Measurements from ENCODE around the gene ZBTB46. TPM values are rescaled to one million over a fixed set of nuclear protein-coding genes. Genes with fewer than 3 reads are reported as not detected.
"Not testable (repeated sequence)": the region's sequence is repeated elsewhere in the genome, so short reads cannot be mapped to it uniquely, and the experiment has no call there.

ZBTB46 gene
- polyA plus RNA-seq, 3 donors from 2014 or later = 0.16 to 0.32 (median 0.32) TPM

DNA sequence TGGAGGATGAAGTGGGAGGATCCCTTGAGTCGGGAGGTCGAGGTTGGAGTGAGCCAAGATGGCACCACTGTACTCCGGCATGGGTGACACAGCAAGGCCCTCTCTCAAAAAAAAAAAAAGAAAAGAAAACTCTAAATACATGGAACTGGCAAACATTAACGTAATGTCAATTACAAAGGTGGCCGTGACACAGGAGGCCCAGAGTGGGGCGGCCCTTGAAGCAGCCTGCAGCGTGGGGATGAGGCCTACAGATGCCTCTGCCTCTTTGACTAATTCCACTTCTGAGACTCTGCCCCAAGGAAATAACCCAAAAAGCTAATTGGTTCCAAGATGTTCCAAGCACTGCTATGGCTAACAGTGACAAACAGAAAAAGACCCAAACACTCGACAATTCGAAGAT lies 21.2 kb downstream of the ZBTB46 start:
- H3K27ac Mint-ChIP-seq = no peak overlapping the region
- no peaks in the 10 kb centered on the region for H3K4me1 Mint-ChIP-seq
- peaks cover 1 to 3% (median 2%) of the 10 kb centered on the region in 3 donors for H3K27me3 Mint-ChIP-seq (ENCODE audit: low read depth in 3 of 3)
- H3K36me3 Mint-ChIP-seq = no peaks in the 10 kb centered on the region
- DNase-seq = no peak
- H3K4me3 Mint-ChIP-seq = no peak overlapping the region
- no peaks in the 10 kb centered on the region for H3K9me3 Mint-ChIP-seq

DNA sequence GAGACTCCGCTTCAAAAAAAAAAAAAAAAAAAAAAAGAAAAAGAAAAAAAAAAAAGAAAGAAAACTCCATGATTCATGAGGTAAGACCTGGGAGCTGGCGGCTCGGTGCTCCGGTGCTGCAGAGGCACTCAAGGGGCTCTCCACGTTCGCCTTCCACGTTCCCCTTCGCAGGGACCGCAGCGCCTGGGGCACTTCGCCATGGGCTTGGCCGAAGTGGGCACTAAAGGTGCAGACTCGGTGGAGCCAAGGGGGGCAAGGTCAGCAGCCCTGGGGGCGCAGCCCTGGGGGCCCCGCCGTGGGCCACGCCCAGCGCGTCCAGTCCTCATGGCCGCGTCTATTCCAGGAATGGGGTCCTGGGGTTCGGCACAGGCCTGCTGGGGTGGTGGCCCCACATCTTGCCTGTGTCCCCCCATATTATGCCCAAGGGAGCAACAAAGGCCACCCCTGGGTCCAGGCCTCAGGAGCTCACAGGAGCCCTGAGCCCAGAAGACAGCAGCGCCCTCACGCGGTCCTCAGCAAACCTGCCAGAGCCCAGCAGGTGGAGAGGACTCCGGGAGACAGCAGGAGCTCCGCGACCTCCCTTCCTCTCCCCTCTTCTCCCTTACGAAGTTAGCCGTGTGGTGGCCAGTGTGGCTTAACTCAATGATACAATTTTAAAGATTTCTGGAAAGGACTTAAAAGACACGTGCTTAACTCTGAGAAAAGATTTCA lies 21.9 kb downstream of the ZBTB46 start:
- Mint-ChIP-seq H3K4me3 (no peak overlapping the region), H3K27ac (no peak overlapping the region), H3K4me1 (peaks cover 0 to 1% of the 10 kb centered on the region in 2 donors), H3K27me3 (ENCODE audit: low read depth in 3 of 3) (peaks cover 2 to 4% (median 3%) of the 10 kb centered on the region in 3 donors), H3K9me3 (no peaks in the 10 kb centered on the region), H3K36me3 (no peaks in the 10 kb centered on the region)
- no peak for DNase-seq

DNA sequence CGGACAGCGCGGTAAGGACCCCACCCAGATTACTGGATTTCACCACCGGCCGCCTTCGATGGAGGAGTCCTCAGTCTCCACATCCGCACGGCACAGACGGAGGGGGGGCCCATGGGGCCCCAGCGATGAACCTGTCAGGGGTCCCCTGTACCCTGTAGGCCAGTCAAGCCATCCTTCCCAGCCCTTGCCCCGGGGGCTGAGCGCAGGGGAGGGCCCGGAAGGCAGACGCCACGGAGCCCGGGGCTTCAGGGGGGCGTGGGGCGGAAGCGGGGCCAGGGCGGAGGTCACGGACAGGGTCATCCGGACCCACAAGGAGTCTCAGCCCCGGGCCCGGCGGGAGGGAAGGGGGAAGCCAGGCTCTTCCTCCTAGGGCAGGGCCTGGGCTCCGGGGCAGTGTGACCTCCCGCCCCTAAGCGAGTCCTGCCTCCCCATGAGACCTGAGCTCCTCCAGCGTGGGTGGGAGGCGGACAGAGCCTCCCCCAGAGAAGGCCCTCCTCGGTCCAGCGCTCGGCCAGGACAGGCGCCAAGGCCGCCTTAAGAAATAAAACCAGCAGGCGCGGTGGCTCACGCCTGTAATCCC lies 22.8 kb downstream of the ZBTB46 start:
- no peaks in the 10 kb centered on the region for H3K9me3 Mint-ChIP-seq
- H3K36me3 Mint-ChIP-seq = no peaks in the 10 kb centered on the region
- DNase-seq = no peak
- no peak overlapping the region for H3K27ac Mint-ChIP-seq
- H3K27me3 Mint-ChIP-seq (ENCODE audit: low read depth in 3 of 3) = peaks cover 2 to 4% (median 4%) of the 10 kb centered on the region in 3 donors
- H3K4me3 Mint-ChIP-seq = no peak overlapping the region
- H3K4me1 Mint-ChIP-seq = peaks cover 0 to 1% of the 10 kb centered on the region in 2 donors

DNA sequence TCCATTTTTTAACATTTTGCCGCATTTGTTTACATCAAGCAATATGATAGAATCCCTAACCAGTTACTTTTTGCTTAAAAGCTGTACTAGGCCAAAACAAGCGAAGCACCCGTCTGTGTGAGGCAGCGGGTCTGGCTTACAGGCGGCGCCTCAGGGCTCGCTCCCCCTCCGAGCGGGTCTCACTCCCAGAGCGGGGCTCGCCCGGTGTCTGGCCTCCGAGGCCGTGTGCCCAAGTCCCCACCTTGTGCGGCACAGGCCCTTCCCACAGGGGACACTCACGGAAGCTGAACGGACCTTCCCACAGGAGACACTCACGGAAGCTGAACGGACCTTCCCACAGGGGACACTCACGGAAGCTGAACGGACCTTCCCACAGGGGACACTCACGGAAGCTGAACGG lies 23.4 kb downstream of the ZBTB46 start:
- H3K27me3 Mint-ChIP-seq (ENCODE audit: low read depth in 3 of 3) = peaks cover 2 to 6% (median 5%) of the 10 kb centered on the region in 3 donors
- no peaks in the 10 kb centered on the region for H3K36me3 Mint-ChIP-seq
- no peak overlapping the region for H3K27ac Mint-ChIP-seq
- H3K9me3 Mint-ChIP-seq = no peaks in the 10 kb centered on the region
- DNase-seq = no peak
- no peak overlapping the region for H3K4me3 Mint-ChIP-seq
- peaks cover 0 to 1% of the 10 kb centered on the region in 2 donors for H3K4me1 Mint-ChIP-seq

DNA sequence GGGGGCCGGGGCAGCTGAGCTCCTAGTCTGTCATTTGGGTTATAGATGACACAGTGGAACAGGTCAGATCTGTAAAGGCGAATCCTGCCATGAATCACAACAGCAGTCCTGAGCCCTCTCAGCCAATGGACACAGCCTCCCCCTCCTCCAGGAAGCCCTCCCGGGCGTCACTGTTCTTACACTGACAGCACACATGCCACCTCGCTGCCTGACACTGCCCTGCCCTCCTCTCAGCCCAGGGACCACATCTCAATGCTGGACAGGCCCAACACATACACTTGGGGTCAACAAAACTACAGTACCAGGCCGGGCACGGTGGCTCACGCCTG lies 26.8 kb downstream of the ZBTB46 start:
- Mint-ChIP-seq H3K4me1 (peaks cover 0 to 1% of the 10 kb centered on the region in 2 donors), H3K4me3 (no peak overlapping the region), H3K36me3 (no peaks in the 10 kb centered on the region), H3K27me3 (ENCODE audit: low read depth in 3 of 3) (peaks cover 5 to 7% (median 7%) of the 10 kb centered on the region in 3 donors), H3K9me3 (no peaks in the 10 kb centered on the region), H3K27ac (no peak overlapping the region)
- DNase-seq = no peak

DNA sequence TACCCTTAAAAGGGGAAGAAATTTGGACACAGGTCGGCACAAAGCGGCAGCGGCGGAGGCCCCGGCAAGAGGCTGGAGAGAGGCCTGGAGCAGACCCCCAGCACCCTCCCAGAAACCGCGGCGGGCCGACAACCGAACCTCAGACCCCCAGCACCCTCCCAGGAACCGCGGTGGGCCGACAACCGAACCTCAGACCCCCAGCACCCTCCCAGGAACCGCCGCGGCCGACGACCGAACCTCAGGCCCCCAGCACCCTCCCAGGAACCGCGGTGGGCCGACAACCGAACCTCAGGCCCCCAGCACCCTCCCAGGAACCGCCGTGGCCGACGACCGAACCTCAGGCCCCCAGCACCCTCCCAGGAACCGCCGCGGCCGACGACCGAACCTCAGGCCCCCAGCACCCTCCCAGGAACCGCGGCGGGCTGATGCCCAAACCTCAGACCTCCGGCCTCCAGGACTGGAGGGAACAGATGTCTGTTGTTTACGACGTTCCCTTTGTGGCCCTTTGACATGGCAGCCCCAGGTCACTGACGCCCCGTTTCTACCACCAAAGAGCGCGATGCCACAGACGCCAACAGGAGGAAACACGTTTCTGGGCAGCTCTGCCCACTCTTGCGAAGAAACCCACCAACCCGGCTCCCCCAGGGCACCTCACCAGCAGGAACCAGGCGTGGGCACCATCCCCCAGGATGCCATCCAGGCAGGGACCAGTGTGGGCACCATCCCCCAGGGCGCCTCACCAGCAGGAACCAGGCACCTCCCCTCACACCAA lies 28.4 kb downstream of the ZBTB46 start:
- DNase-seq = no peak
- peaks cover 5 to 7% (median 7%) of the 10 kb centered on the region in 3 donors for H3K27me3 Mint-ChIP-seq (ENCODE audit: low read depth in 3 of 3)
- no peaks in the 10 kb centered on the region for H3K36me3 Mint-ChIP-seq
- H3K4me3 Mint-ChIP-seq = no peak overlapping the region
- no peak overlapping the region for H3K27ac Mint-ChIP-seq
- H3K4me1 Mint-ChIP-seq = peaks cover 0 to 1% of the 10 kb centered on the region in 2 donors
- no peaks in the 10 kb centered on the region for H3K9me3 Mint-ChIP-seq

DNA sequence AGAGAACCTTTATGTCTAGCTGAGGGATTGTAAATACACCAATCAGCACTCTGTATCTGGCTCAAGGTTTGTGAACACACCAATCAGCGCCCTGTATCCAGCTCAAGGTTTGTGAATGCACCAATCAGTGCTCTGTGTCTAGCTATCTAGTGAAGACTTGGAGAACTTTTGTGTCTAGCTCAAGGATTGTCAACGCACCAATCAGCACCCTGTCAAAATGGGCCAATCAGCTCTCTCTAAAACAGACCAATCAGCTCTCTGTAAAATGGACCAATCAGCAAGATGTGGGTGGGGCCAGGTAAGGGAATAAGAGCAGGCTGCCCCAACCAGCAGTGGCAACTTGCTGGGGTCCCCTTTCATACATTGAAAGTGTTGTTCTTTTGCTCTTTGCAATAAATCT lies 29.9 kb downstream of the ZBTB46 start:
- H3K4me3 Mint-ChIP-seq; H3K27ac Mint-ChIP-seq; DNase-seq; H3K4me1 Mint-ChIP-seq; H3K36me3 Mint-ChIP-seq; H3K27me3 Mint-ChIP-seq (ENCODE audit: low read depth in 3 of 3); H3K9me3 Mint-ChIP-seq: not testable (repeated sequence)

DNA sequence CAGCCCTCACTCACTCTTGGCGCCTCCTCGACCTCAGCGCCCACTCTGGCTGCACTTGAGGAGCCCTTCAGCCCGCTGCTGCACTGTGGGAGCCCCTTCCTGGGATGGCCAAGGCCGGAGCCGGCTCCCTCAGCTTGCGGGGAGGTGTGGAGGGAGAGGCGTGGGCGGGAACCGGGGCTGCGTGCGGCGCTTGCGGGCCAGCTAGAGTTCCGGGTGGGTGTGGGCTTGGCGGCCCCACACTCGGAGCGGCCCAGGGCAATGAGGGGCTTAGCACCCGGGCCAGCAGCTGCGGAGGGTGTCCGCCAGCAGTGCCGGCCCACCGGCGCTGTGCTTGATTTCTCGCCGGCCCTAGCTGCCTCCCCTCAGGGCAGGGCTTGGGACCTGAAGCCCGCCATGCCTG lies 30.7 kb downstream of the ZBTB46 start:
- not testable (repeated sequence) for H3K4me1 Mint-ChIP-seq; H3K27me3 Mint-ChIP-seq (ENCODE audit: low read depth in 3 of 3); H3K27ac Mint-ChIP-seq; H3K4me3 Mint-ChIP-seq; H3K9me3 Mint-ChIP-seq; H3K36me3 Mint-ChIP-seq; DNase-seq

DNA sequence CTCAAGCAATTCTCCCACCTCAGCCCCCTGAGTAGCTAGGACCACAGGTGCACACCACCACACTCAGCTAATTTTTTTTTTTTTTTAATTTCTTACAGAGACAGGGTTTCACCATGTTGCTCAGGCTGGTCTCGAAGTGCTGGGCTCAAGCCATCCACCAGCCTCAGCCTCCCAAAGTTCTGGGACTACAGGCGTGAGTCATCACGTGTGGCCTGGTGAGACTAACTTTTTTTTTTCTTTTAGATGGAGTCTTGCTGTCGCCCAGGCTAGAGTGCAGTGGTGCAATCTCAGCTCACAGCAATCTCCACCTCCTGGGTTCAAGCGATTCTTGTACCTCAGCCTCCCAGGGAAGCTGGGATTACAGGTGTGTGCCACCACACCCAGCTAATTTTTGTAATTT lies 31.9 kb downstream of the ZBTB46 start:
- H3K4me3 Mint-ChIP-seq; H3K27me3 Mint-ChIP-seq (ENCODE audit: low read depth in 3 of 3); DNase-seq; H3K9me3 Mint-ChIP-seq; H3K27ac Mint-ChIP-seq; H3K36me3 Mint-ChIP-seq; H3K4me1 Mint-ChIP-seq: not testable (repeated sequence)

DNA sequence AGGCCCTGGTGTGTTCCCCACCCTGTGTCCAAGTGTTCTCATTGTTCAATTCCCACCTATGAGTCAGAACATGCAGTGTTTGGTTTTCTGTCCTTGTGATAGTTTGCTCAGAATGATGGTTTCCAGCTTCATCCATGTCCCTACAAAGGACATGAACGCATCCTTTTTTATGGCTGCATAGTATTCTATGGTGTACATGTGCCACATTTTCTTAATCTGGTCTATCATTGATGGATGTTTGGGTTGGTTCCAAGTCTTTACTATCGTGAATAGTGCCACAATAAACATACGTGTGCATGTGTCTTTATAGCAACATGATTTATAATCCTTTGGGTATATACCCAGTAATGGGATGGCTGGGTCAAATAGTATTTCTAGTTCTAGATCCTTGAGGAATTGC lies 33.9 kb downstream of the ZBTB46 start:
- H3K9me3 Mint-ChIP-seq; H3K36me3 Mint-ChIP-seq; H3K4me3 Mint-ChIP-seq; DNase-seq; H3K27me3 Mint-ChIP-seq (ENCODE audit: low read depth in 3 of 3); H3K4me1 Mint-ChIP-seq; H3K27ac Mint-ChIP-seq: not testable (repeated sequence)

DNA sequence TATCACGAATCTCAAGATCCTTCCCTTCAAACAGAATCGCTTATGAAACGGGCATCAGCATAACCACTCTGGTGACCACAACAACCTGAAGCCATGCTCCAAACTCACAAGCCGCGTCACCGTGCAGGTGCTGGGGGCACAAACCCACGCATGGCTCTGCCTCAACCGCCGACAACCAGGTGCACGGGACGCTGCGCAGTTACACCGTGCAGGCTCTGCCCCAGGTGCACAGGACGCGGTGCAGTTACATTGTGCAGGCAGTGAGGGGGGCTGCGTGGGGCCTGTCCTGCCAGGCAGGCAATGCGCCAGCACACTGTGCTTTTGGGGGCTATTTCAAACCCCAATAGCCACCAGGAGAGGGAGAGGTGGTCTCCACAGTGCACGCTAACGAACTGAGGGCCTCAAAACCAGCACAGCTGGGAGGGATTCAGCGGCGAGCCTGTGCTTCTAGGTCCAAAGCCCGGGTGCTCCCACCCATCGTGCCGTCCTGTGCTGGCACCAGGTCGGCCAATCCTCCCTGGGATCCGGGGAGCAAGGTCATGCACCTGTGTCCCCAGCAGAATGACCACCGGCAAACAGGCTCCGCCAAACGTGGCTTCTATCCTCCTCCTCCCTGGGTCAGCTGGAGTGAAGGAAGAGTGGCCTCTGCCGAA lies 35.8 kb downstream of the ZBTB46 start:
- Mint-ChIP-seq H3K4me1 (no peaks in the 10 kb centered on the region), H3K27me3 (ENCODE audit: low read depth in 3 of 3) (peaks cover 3 to 5% (median 5%) of the 10 kb centered on the region in 3 donors), H3K36me3 (no peaks in the 10 kb centered on the region), H3K27ac (no peak overlapping the region), H3K4me3 (no peak overlapping the region), H3K9me3 (no peaks in the 10 kb centered on the region)
- DNase-seq = no peak

DNA sequence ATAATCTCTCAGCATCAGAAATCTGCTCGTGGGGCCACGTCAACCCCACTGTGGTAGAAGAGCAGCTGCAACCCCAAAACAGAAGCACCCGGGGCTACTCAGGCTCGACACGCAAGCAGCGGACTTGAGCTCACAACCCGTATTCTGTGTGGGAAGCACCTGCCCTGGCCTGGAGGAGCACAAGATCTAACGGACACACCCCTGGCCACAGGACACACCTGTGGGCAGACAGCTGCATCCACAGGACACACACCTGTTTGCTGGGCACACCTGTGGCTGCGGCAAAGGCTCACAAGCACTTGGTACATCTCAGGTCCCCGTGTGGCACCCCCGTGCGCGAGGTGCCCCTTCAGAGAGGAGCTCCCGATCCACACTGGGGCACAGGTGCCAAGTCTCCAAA lies 36.5 kb downstream of the ZBTB46 start:
- no peaks in the 10 kb centered on the region for H3K9me3 Mint-ChIP-seq
- H3K27me3 Mint-ChIP-seq (ENCODE audit: low read depth in 3 of 3) = peaks cover 3% of the 10 kb centered on the region in 3 donors
- DNase-seq = no peak

DNA sequence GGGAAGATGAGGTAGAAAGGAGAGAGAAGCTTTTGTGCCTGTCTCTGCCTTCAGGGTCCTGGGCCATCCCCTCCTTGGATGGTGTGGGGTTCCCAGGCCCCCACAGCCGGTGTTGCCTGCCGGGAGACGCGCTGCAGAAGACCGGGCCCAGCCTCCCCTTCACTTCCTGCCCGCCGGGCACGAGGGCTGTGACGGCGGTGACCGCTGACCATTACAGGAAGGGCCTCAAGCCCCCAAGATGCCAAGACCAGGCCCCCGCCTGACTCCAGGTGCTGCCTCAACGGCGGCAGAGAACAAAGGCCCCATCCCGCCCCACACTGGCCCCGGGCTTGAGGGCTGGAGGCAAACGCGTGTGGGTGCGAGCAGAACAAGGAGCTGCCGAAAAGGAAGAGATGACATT lies 38.2 kb downstream of the ZBTB46 start:
- Mint-ChIP-seq H3K36me3 (no peaks in the 10 kb centered on the region), H3K27ac (no peak overlapping the region), H3K4me1 (no peaks in the 10 kb centered on the region), H3K27me3 (ENCODE audit: low read depth in 3 of 3) (peaks cover 3 to 6% (median 4%) of the 10 kb centered on the region in 3 donors), H3K4me3 (no peak overlapping the region), H3K9me3 (no peaks in the 10 kb centered on the region)
- no peak for DNase-seq

More for the DNA sequence above, 36.5 kb downstream of the ZBTB46 start:
- Mint-ChIP-seq H3K27ac (no peak overlapping the region), H3K4me1 (no peaks in the 10 kb centered on the region), H3K4me3 (no peak overlapping the region), H3K36me3 (no peaks in the 10 kb centered on the region)

DNA sequence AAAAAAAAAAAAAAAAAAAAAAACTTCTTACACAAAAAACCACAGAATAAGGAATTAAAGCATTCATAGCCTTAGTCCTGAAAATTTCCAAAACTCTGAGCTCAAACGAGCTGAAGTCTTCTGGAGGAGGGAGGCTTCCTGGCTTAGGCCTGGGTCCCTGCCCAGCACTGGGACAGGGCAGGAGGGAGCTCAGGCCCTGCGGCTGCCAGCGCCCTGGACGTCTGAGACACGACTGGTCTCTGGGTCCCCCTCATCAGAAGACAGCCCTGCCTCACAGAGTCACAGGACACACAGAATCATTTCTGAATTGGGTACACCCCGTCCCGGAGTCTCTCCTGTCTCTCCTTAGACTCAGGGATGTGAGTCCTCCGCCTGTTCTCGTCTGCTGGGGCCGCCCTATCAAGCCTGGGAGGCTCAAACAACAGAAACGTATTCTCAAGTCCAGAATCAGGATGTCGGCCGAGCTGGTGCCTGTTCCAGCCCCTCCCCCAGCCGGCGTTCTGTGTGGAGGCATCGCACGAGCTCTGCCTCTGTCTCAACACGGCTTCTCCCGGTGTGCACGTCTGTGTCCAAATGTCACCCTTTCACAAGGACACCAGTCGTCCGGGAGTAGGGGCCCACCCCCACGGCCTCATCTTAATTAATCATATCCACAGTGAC lies 39.4 kb downstream of the ZBTB46 start:
- H3K27ac Mint-ChIP-seq = no peak overlapping the region
- H3K27me3 Mint-ChIP-seq (ENCODE audit: low read depth in 3 of 3) = peaks cover 3 to 6% (median 4%) of the 10 kb centered on the region in 3 donors
- no peaks in the 10 kb centered on the region for H3K4me1 Mint-ChIP-seq
- no peaks in the 10 kb centered on the region for H3K9me3 Mint-ChIP-seq
- no peaks in the 10 kb centered on the region for H3K36me3 Mint-ChIP-seq
- H3K4me3 Mint-ChIP-seq = no peak overlapping the region
- DNase-seq = no peak

Measured in immature natural killer cell (primary cell).